GM18526 (cell line): ENCODE data around the gene MMP24OS.

Source experiments
- POLR2A ChIP-seq: IDR thresholded peaks from 3 replicates; pipeline ENCODE4 v1.6.1; 2011; ENCODE audit not compliant: insufficient read length; ENCODE audit errors: extremely low read depth

Gene MMP24OS

GRCh38 chr20:35311409-35311808 lies 33.5 kb upstream of the MMP24OS start:
- no peak for TF ChIP-seq POLR2A

GRCh38 chr20:35307666-35308653 lies 30.0 kb upstream of the MMP24OS start:
- TF ChIP-seq POLR2A: no peak

- TF ChIP-seq POLR2A: no peak
Observed at GRCh38 chr20:35306931-35307517, 29.1 kb upstream of the MMP24OS start.

GRCh38 chr20:35305682-35306556 lies 28.0 kb upstream of the MMP24OS start:
- TF ChIP-seq POLR2A: no peak

GRCh38 chr20:35304956-35305355 lies 27.0 kb upstream of the MMP24OS start:
- no peak for TF ChIP-seq POLR2A

- TF ChIP-seq POLR2A: no peak
Observed at GRCh38 chr20:35303735-35304491, 26.0 kb upstream of the MMP24OS start.

- no peak for TF ChIP-seq POLR2A
Observed at GRCh38 chr20:35303382-35303734, 25.4 kb upstream of the MMP24OS start.

- TF ChIP-seq POLR2A: no peak
Observed at GRCh38 chr20:35302421-35303335, 24.8 kb upstream of the MMP24OS start.

- no peak for TF ChIP-seq POLR2A
Observed at GRCh38 chr20:35301426-35301825, 23.5 kb upstream of the MMP24OS start.

GRCh38 chr20:35300469-35301262 lies 22.7 kb upstream of the MMP24OS start:
- TF ChIP-seq POLR2A: no peak

GRCh38 chr20:35299780-35300179 lies 21.9 kb upstream of the MMP24OS start:
- no peak for TF ChIP-seq POLR2A

- no peak for TF ChIP-seq POLR2A
Observed at GRCh38 chr20:35298264-35298663, 20.3 kb upstream of the MMP24OS start.

- TF ChIP-seq POLR2A: no peak
Observed at GRCh38 chr20:35297740-35298139, 19.8 kb upstream of the MMP24OS start.
